ENCODE measurements around the gene NAB1.

The NAB1 gene

GRCh38 chr2:190637903-190638618 is 10.8 kb upstream of the NAB1 start:
- TF ChIP-seq CTCF (IDR thresholded peaks at IDR 0.05; ENCODE audit: control insufficient read depth, extremely low read depth, insufficient read depth) = no peak
- DNase-seq (ENCODE audit: low read depth) = no peak
- no peak overlapping the region for H3K4me3 ChIP-seq (ENCODE audit: low read depth, low read length)

- no peak overlapping the region for H3K4me3 ChIP-seq (ENCODE audit: low read depth, low read length)
- TF ChIP-seq CTCF (IDR thresholded peaks at IDR 0.05; ENCODE audit: control insufficient read depth, extremely low read depth, insufficient read depth) = no peak
- DNase-seq (ENCODE audit: low read depth) = no peak
These were observed 8.8 kb upstream of the NAB1 start for GRCh38 chr2:190640117-190640516.

- no peak for TF ChIP-seq CTCF (IDR thresholded peaks at IDR 0.05; ENCODE audit: control insufficient read depth, extremely low read depth, insufficient read depth)
These were observed 7.4 kb upstream of the NAB1 start for GRCh38 chr2:190641469-190641868.

GRCh38 chr2:190646780-190647522 is 1.9 kb upstream of the NAB1 start:
- no peak overlapping the region for H3K4me3 ChIP-seq (ENCODE audit: low read depth, low read length)
- no peak for DNase-seq (ENCODE audit: low read depth)
- TF ChIP-seq CTCF (IDR thresholded peaks at IDR 0.05; ENCODE audit: control insufficient read depth, extremely low read depth, insufficient read depth) = no peak

More at GRCh38 chr2:190641469-190641868, 7.4 kb upstream of the NAB1 start:
- no peak for DNase-seq (ENCODE audit: low read depth)
- no peak overlapping the region for H3K4me3 ChIP-seq (ENCODE audit: low read depth, low read length)

GRCh38 chr2:190648289-190649034 is 421 bp upstream of the NAB1 start:
- no peak for TF ChIP-seq CTCF (IDR thresholded peaks at IDR 0.05; ENCODE audit: control insufficient read depth, extremely low read depth, insufficient read depth)

GRCh38 chr2:190649798-190650390 is 1.0 kb downstream of the NAB1 start:
- peak overlapping the region; percentile 60 for H3K4me3 ChIP-seq (ENCODE audit: low read depth, low read length)
- DNase-seq (ENCODE audit: low read depth) = no peak
- no peak for TF ChIP-seq CTCF (IDR thresholded peaks at IDR 0.05; ENCODE audit: control insufficient read depth, extremely low read depth, insufficient read depth)

More at GRCh38 chr2:190648289-190649034, 421 bp upstream of the NAB1 start:
- DNase-seq (ENCODE audit: low read depth) = no peak
- H3K4me3 ChIP-seq (ENCODE audit: low read depth, low read length) = peak overlapping the region; percentile 55
